ENCODE results near the gene INTS1.

The INTS1 gene

DNA sequence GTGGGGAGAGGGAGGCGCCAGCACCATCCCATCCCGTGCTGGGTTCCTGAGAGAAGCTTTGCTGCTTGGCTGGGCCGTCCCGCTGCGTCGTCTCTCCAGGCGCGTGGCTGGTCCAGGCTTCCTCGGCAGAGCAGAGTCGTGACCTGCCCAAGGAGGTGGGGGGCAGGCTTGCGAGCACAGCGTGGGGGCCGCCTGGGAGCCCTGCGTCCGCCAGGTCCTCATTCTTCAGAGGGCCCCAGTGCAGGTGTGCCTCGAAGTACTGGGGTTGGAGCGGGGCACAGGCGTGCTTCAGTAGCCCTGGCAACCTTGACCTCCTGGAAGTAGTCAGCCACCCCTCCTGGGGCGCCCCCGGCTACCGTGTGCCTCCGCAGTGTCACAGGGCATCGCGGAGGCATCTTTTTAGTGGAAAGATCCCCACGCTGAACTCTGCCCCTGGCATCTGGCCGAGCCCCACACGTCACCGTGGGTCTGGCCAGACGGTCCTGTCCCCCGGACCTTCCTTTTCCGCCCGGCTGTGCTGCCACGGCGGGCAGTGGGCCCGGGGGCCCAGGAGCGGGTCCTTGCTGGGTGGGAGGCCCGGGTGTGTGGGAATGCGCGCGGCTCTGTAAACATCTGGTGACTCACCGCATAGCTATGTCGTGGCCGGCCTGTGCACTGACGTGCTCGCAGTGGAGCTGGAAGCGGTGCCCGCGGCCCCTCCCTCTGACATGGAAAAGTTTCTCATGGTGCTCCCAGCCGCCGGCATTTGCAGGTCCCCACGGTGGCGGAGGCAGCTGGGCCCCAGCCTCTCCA is 32.8 kb upstream of the INTS1 start:
- H3K4me3 ChIP-seq (ENCODE audit: low read length) = peak overlapping the region; percentile 80
- TF ChIP-seq CTCF (conservative IDR thresholded peaks at IDR 0.05; ENCODE audit: low read length) = no peak
- peak; percentile 99 for DNase-seq (ENCODE audit: low read depth)

- no peak for DNase-seq (ENCODE audit: low read depth)
- peak overlapping the region; percentile 80 for H3K4me3 ChIP-seq (ENCODE audit: low read length)
- TF ChIP-seq CTCF (conservative IDR thresholded peaks at IDR 0.05; ENCODE audit: low read length) = no peak
These were observed 32.2 kb upstream of the INTS1 start for GRCh38 chr7:1536455-1536742.

GRCh38 chr7:1535701-1536454 is 31.7 kb upstream of the INTS1 start:
- no peak for DNase-seq (ENCODE audit: low read depth)
- no peak overlapping the region for H3K4me3 ChIP-seq (ENCODE audit: low read length)
- no peak for TF ChIP-seq CTCF (conservative IDR thresholded peaks at IDR 0.05; ENCODE audit: low read length)

DNA sequence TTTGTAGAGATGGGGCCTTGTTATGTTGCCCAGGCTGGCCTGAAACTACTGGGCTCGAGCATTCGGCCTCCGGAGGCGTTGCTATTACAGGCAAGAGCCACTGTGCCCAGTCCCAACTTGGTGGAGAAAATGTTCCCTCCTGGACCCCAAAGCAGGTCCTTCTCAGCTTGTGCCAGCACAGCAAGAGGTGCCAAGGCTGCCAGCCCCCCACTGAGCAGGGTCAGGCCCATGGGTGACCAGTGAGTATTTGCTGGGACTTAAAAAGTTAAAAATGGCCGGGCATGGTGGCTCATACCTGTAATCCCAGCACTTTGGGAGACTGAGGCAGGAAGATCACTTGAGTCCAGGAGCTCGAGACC is 30.9 kb upstream of the INTS1 start:
- H3K4me3 ChIP-seq (ENCODE audit: low read length) = no peak overlapping the region
- TF ChIP-seq CTCF (conservative IDR thresholded peaks at IDR 0.05; ENCODE audit: low read length) = no peak
- no peak for DNase-seq (ENCODE audit: low read depth)

GRCh38 chr7:1534330-1535099 is 30.3 kb upstream of the INTS1 start:
- peak overlapping the region; percentile 7; the same call in 1 of the 2 replicates for H3K4me3 ChIP-seq (ENCODE audit: low read length)
- no peak for DNase-seq (ENCODE audit: low read depth)
- no peak for TF ChIP-seq CTCF (conservative IDR thresholded peaks at IDR 0.05; ENCODE audit: low read length)

GRCh38 chr7:1533547-1534329 is 29.5 kb upstream of the INTS1 start:
- TF ChIP-seq CTCF (conservative IDR thresholded peaks at IDR 0.05; ENCODE audit: low read length) = no peak
- H3K4me3 ChIP-seq (ENCODE audit: low read length) = peak overlapping the region; percentile 76
- DNase-seq (ENCODE audit: low read depth) = peak; percentile 87

Data from AG10803 (cell line).